ENCODE data around the gene RNGTT. TPM values are rescaled to one million over a fixed set of nuclear protein-coding genes. Genes with fewer than 3 reads are reported as not detected.

RNGTT gene
- total RNA-seq, 3 donors from 2014 or later = 9.1 to 30.3 (median 22.6) TPM

GRCh38 chr6:88663801-88664200 lies 299.6 kb downstream of the RNGTT start:
- Histone ChIP-seq H3K9me3 (peaks cover 12 to 48% of the 10 kb centered on the region in 2 donors), H3K27ac (no peak overlapping the region), H3K36me3 (no peaks in the 10 kb centered on the region), H3K4me3 (no peak overlapping the region), H3K27me3 (no peaks in the 10 kb centered on the region), H3K4me1 (no peaks in the 10 kb centered on the region)
- intact Hi-C loops (cut with DNase I; ENCODE audit: low total_unique reads) = no loop called here
- DNase-seq (ENCODE audit: low spot score in 2 of 2) = no peak
- no peak for TF ChIP-seq POLR2AphosphoS5 (IDR thresholded peaks at IDR 0.05)
- no peak for TF ChIP-seq CTCF (IDR thresholded peaks at IDR 0.05)
- no peak for TF ChIP-seq POLR2A (IDR thresholded peaks at IDR 0.05)

GRCh38 chr6:88662653-88663174 lies 300.7 kb downstream of the RNGTT start:
- Histone ChIP-seq H3K9me3 (peaks cover 21 to 52% of the 10 kb centered on the region in 2 donors), H3K4me3 (no peak overlapping the region), H3K4me1 (no peaks in the 10 kb centered on the region), H3K27me3 (no peaks in the 10 kb centered on the region), H3K36me3 (no peaks in the 10 kb centered on the region), H3K27ac (no peak overlapping the region)
- DNase-seq (ENCODE audit: low spot score in 2 of 2) = no peak
- no peak for TF ChIP-seq POLR2AphosphoS5 (IDR thresholded peaks at IDR 0.05)
- no peak for TF ChIP-seq CTCF (IDR thresholded peaks at IDR 0.05)
- TF ChIP-seq POLR2A (IDR thresholded peaks at IDR 0.05) = no peak
- intact Hi-C loops (cut with DNase I; ENCODE audit: low total_unique reads) = no loop called here

GRCh38 chr6:88662163-88662580 lies 301.2 kb downstream of the RNGTT start:
- Histone ChIP-seq H3K9me3 (peaks cover 24 to 58% of the 10 kb centered on the region in 2 donors), H3K4me3 (no peak overlapping the region), H3K36me3 (no peaks in the 10 kb centered on the region), H3K27me3 (no peaks in the 10 kb centered on the region), H3K4me1 (no peaks in the 10 kb centered on the region), H3K27ac (no peak overlapping the region)
- intact Hi-C loops (cut with DNase I; ENCODE audit: low total_unique reads) = no loop called here
- no peak for DNase-seq (ENCODE audit: low spot score in 2 of 2)
- TF ChIP-seq POLR2AphosphoS5 (IDR thresholded peaks at IDR 0.05) = no peak
- no peak for TF ChIP-seq POLR2A (IDR thresholded peaks at IDR 0.05)
- no peak for TF ChIP-seq CTCF (IDR thresholded peaks at IDR 0.05)

- Histone ChIP-seq H3K36me3 (no peaks in the 10 kb centered on the region), H3K9me3 (peaks cover 24 to 61% of the 10 kb centered on the region in 2 donors), H3K4me3 (no peak overlapping the region), H3K4me1 (no peaks in the 10 kb centered on the region), H3K27me3 (no peaks in the 10 kb centered on the region), H3K27ac (no peak overlapping the region)
- DNase-seq (ENCODE audit: low spot score in 2 of 2) = no peak
- TF ChIP-seq POLR2AphosphoS5 (IDR thresholded peaks at IDR 0.05) (no peak), POLR2A (IDR thresholded peaks at IDR 0.05) (no peak), CTCF (IDR thresholded peaks at IDR 0.05) (no peak)
- intact Hi-C loops (cut with DNase I; ENCODE audit: low total_unique reads) = no loop called here
These were observed 302.3 kb downstream of the RNGTT start for GRCh38 chr6:88661136-88661535.

- DNase-seq (ENCODE audit: low spot score in 2 of 2) = no peak
- no peak overlapping the region for H3K27ac ChIP-seq
- H3K36me3 ChIP-seq = peaks cover 5% of the 10 kb centered on the region
- intact Hi-C loops (cut with DNase I; ENCODE audit: low total_unique reads) = no loop called here
- H3K4me1 ChIP-seq = no peaks in the 10 kb centered on the region
- TF ChIP-seq POLR2A (IDR thresholded peaks at IDR 0.05) = no peak
- no peak for TF ChIP-seq POLR2AphosphoS5 (IDR thresholded peaks at IDR 0.05)
- no peak for TF ChIP-seq CTCF (IDR thresholded peaks at IDR 0.05)
- no peak overlapping the region for H3K4me3 ChIP-seq
- no peaks in the 10 kb centered on the region for H3K27me3 ChIP-seq
- peaks cover 13 to 34% of the 10 kb centered on the region in 2 donors for H3K9me3 ChIP-seq
These were observed 307.8 kb downstream of the RNGTT start for GRCh38 chr6:88655586-88655985.
